GM19240 (cell line): ENCODE measurements around the gene IGFBP2.
"Not testable (repeated sequence)": the region's sequence is repeated elsewhere in the genome, so short reads cannot be mapped to it uniquely, and the experiment has no call there.

Source experiments
- DNase-seq: peaks from one replicate; pipeline ENCODE4 v3.0.0; 2011; ENCODE audit warnings: low spot score; ENCODE audit not compliant: insufficient read length

IGFBP2 gene

GRCh38 chr2:216632952-216633615 lies at the start of gene IGFBP2:
TSS of gene IGFBP2 (plus strand) at chr2:216633420. CDS start at chr2:216633524, 104 bp downstream.
- DNase-seq = no peak

- no peak for DNase-seq
These were observed 49.6 kb upstream of the IGFBP2 start for GRCh38 chr2:216583606-216584005.

GRCh38 chr2:216584112-216584511 lies 49.1 kb upstream of the IGFBP2 start:
- no peak for DNase-seq

- no peak for DNase-seq
These were observed 47.8 kb upstream of the IGFBP2 start for GRCh38 chr2:216585441-216585840.

- DNase-seq = no peak
These were observed 44.1 kb upstream of the IGFBP2 start for GRCh38 chr2:216588861-216589710.

GRCh38 chr2:216589791-216590190 lies 43.4 kb upstream of the IGFBP2 start:
- no peak for DNase-seq

- no peak for DNase-seq
These were observed 42.4 kb upstream of the IGFBP2 start for GRCh38 chr2:216590780-216591179.

GRCh38 chr2:216591480-216591879 lies 41.7 kb upstream of the IGFBP2 start:
- DNase-seq = no peak

GRCh38 chr2:216594081-216594480 lies 39.1 kb upstream of the IGFBP2 start:
- DNase-seq = no peak

- no peak for DNase-seq
These were observed 36.8 kb upstream of the IGFBP2 start for GRCh38 chr2:216596236-216596979.

- DNase-seq = no peak
These were observed 36.2 kb upstream of the IGFBP2 start for GRCh38 chr2:216596980-216597509.

- DNase-seq = not testable (repeated sequence)
These were observed 35.4 kb upstream of the IGFBP2 start for GRCh38 chr2:216597825-216598224.

- no peak for DNase-seq
These were observed 31.4 kb upstream of the IGFBP2 start for GRCh38 chr2:216601632-216602409.

- no peak for DNase-seq
These were observed 30.0 kb upstream of the IGFBP2 start for GRCh38 chr2:216603010-216603883.

GRCh38 chr2:216603884-216604245 lies 29.4 kb upstream of the IGFBP2 start:
- DNase-seq = no peak

GRCh38 chr2:216604458-216604857 lies 28.8 kb upstream of the IGFBP2 start:
- DNase-seq = no peak

GRCh38 chr2:216606551-216607276 lies 26.5 kb upstream of the IGFBP2 start:
- peak; percentile 31 for DNase-seq

- DNase-seq = no peak
These were observed 26.0 kb upstream of the IGFBP2 start for GRCh38 chr2:216607277-216607560.

- no peak for DNase-seq
These were observed 24.7 kb upstream of the IGFBP2 start for GRCh38 chr2:216608525-216608924.
